HL-60/S4 (cell line): ENCODE measurements around the gene GNE.
"Not testable (repeated sequence)": the region's sequence is repeated elsewhere in the genome, so short reads cannot be mapped to it uniquely, and the experiment has no call there.

ENCODE experiments used
- in situ Hi-C: fragments of 300-500 bp; cut with MboI; formaldehyde crosslinking; loops from 2 replicates; pipeline ENCODE4 v1.14.3; 2022; ENCODE audit warnings: low sequenced_read_pairs

GNE gene

DNA sequence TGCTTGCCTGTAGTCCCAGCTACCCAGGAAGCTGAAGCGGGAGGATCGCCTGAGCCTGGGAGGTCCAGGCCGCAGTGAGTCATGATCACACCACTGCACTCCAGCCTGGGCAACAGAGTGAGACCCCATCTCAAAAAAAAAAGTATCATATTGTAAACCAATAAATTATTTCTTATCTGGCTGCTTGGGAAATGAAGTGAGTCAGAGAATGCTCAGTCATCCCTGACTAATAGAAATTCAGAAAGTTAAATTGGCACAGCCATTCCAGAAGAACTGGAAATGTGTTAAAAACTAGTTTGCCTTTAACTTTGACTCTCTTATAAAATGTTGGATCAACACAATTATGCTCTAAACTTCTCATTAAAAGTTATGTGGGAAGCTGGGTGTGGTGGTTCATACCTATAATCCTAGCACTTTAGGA is 9.8 kb upstream of the GNE start:
- in situ Hi-C loops = no loop called here

DNA sequence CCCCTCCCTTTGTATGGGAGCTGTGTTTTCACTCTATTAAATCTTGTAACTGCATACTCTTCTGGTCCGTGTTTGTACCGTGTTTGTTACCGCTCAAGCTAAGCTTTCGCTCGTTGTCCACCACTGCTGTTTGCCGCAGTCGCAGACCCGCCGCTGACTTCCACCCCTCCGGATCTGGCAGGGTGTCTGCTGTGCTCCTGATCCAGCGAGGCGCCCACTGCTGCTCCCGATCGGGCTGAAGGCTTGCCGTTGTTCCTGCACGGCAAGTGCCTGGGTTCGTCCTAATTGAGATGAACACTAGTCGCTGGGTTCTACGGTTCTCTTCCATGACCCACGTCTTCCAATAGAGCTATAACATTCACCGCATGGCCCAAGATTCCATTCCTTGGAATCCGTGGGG is 6.6 kb upstream of the GNE start:
- in situ Hi-C loops = no loop called here

DNA sequence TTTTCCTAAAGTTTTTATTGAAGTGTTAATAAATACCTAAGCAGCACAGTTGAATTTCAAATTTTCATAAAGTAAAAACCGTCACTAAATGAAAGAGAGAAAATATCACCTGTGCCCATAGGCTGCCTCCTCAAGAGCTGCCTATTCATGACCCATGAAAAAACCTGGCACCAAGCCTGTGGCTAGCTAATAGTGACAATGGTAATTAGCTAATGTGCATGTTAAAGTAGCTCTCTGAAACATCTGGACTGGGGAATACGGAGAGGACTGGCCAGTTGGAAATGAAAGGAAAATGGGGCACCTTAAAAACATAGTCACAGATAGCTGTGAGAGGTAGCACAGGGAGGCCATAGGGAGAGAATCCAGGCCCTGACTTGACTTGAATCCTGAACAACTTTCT is 5.4 kb upstream of the GNE start:
- in situ Hi-C loops = no loop called here

DNA sequence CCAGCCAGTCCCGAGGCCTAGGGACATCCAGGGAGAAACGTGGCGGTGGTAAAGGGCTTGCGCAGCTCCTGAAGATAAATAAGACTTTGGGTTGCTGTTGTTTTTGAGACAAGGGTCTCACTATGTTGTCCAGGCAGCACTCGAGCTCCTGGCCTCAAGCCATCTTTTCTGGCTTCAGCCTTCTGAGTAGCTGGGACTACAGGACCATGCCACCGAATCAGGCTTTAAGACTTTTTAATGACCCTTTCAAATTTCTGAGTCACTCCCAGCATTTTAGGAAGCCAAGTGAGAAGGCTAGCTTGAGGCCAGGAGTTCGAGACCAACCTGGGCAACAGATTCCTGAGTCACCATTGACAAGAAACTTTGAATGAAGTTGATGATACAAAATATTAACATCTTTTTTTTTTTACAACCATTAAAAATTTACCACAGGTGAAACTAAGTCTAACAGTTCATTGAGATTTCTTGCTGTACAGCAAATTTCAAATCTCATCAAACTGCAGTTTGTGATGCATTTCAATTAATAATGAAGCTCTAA is 817 bp upstream of the GNE start:
- in situ Hi-C loops = no loop called here

DNA sequence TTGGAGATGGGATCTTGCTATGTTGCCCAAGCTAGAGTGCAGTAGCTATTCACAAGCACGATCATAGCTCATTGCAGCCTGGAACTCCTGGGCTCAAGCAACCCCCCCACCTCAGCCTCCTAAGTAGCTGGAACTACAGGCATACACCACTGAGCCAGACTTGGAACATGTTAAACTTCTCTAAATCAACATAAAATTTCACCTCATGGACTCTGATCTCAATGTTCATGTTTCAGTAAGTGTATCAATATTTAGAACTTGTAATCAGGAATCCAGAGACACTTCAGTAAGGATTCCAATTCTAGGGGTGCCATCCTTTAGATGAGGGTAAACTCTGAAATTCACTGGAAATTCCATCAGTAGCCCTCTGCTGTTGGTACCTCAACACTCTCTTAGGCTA is 6.8 kb downstream of the GNE start:
- in situ Hi-C loops = no loop called here

DNA sequence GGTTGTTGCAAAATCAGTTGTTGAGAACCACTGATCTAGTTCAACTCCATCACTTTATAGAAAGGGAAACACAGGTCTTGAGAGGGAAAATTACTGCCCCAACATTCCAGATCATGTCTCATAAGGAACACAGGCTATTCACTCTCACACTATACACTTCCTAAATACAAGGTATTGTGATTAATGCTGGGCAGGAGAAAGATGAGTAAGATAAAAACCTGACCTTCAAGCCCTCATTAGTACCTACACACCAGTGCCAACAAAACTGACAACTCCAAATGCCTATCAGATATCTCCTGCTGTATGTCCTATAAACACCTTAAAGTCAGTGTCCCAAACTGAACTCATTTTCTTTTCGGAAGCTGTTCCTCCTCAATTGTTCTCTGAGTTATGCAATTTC is 8.2 kb downstream of the GNE start:
- in situ Hi-C loops = no loop called here

DNA sequence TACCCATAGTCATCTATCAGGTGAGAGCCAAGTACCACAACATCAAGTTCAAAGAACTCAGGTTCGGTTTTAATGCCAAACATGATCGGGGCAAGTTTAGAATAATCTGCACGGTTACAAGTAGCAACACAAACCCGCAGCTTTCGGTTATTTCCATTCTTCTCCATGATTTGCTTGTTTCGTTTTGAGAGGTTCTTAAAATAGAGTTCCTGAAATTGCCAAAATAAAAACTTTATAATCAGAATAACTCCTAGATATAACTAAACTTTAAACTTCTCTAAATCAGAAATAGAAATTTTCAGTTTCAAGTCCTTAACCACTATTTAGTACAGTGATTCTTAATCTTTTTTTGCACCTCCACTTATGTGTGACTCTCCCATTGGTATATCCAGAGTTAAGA is 9.1 kb downstream of the GNE start:
- in situ Hi-C loops = no loop called here

DNA sequence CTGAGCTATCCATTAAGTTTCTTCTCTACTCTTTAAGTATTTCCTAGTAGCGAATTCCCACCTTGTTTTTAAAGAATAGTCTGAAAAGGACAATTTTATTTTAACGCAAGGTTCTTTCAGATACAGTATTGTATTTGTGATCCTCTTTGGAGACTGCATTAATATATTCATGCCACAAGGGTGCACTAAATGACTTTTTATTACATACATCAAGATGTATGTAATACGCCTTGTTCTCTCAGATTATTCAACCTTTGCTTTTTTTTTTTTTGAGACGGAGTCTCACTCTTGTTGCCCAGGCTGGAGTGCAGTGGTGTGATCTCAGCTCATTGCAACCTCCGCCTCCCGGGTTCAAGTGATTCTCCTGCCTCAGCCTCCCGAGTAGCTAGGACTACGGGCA is 10.2 kb downstream of the GNE start:
- in situ Hi-C loops = not testable (repeated sequence)

DNA sequence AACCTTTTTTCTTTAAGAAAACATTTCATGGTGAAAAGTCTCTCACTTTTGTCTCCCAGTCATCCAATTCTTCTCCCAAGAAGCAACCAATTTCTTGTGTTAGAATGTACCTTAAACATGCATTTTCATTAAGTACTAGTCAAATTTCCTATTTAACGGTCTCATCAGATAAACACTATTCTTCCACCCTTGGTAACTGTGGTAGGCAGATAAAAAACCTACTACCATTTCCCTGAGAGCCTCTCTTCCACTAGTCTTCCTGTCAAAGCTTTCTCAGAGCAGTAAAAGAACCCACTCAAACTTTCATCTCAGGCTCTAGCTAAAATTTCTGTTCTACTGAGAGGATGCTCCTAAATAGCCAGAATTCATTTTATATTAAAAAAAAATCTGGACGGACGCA is 10.9 kb downstream of the GNE start:
- in situ Hi-C loops = no loop called here

DNA sequence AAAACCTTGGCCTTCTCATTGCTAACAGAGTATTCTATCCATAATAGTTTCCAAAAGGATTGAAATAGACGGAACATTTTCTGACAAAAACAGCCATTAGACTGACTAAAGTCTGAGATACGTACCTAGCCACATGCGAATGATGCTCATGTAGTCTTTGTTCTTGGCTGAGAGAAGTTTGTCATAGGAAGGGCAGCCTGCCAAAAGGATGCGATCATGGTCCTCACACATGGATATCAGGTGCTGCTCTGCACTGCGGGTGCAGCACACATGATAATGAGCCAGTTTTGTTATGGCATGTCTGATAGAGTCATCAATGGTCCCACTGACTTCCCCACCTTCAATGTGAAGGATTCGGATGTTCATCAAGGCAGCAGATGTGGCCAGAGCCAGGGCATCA is 12.3 kb downstream of the GNE start:
- in situ Hi-C loops = no loop called here

DNA sequence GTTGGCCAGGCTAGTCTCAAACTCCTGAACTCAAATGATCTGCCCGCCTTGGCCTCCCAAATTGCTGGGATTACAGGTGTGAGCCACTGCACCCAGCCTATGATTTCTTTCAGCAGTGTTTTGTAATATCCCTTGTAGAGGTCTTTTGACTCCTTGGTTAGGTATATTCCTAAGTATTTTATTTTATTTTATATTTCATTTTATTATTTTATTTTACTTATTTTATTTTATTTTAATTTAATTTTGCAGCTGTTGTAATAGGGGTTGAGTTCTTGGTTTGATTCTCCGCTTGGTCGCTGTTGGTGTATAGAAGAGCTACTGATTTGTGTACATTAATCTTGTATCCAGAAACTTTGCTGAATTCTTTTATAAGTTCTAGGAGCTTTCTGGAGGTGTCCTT is 18.6 kb downstream of the GNE start:
- in situ Hi-C loops = not testable (repeated sequence)

DNA sequence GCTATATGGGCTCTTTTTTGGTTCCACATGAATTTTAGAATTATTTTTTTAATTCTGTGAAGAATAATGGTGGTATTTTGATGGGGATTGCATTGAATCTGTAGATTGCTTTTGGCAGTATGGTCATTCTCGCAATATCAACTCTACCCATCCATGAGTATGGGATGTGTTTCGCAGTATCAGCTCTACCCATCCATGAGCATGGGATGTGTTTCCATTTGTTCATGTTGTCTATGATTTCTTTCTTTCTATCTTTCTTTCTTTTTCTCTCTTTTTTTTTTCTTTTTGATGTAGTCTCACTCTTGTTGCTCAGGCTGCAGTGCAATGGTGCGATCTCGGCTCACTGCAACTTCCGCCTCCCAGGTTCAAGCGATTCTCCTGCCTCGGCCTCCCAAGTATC is 19.0 kb downstream of the GNE start:
- in situ Hi-C loops = not testable (repeated sequence)

DNA sequence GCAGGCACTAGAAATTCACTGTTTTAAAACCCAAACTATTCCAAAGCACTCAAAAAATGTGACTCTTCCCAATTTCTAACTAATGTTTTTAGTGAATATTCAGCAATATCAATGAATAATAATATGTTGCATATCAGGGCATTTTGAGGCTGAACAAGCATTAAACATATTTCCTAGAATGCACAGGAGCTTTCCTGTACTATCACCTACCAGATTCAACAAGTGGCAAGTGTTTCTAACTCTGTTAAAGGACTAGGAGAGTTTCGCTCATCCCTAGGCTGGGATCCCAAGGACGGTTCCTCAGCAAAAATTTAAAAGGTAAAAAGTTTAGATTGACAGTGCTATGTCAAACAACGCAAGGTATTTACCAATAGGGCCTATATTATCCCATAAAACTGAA is 21.0 kb downstream of the GNE start:
- in situ Hi-C loops = no loop called here

DNA sequence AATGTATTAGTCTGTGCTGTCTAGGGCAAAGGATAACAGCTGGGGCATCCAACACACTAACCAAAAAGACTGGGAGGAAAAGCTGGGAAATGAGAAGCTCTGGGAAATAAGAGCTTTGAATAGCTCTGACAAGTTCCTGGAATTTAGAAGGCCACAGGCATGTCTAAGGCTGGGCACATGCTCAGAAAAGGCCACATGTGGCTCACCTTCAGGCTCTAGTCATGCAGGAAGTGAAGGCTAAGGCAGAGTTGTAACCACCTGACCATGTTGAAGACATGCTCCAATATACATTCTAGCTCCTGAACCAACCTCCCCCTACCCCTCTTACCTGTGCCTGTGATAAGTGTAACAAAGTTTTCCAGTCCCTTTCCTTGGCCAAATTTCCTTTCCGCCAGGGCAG is 35.8 kb downstream of the GNE start:
- in situ Hi-C loops = no loop called here

DNA sequence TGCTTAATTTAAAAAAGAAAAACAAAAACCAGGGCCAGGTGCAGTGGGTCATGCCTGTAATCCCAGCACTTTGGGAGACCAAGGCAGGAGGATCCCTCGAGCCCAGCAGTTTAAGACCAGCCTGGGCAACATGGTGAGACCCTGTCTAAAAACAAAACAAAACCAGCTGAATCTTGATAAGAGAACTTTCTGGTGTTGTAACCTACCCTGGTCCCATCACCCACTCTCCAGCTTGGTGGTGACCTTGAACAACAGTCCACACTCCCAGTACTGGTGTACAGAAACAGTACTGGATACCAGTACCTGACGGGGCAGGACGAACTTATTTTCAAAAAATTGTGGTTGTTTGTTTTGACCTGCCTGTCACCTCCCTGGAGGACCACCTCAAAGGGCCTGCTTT is 36.6 kb downstream of the GNE start:
- in situ Hi-C loops = no loop called here

DNA sequence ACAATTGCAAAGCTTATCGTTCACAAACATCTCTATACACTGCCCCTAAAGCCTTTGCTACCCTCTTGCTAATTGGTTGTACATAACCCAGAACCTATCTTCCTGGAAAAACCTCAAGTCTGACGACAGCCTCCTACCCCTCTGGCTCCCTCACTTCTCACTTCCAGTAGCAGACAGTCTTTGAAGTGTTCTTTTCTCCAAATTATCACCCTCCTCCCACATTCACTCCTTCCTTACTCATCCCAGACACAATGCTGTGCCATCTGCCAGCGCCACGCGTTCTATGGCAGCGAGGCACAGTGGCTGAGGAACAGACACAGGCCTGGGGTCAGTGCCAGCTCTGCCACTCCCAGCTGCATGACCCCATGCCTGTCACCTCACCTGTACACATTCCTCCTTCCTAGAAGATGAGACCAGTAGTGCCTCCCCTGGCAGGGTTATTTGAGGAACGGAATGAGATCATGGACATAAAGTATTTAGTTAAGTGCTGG is 39.8 kb downstream of the GNE start:
- in situ Hi-C loops = no loop called here

DNA sequence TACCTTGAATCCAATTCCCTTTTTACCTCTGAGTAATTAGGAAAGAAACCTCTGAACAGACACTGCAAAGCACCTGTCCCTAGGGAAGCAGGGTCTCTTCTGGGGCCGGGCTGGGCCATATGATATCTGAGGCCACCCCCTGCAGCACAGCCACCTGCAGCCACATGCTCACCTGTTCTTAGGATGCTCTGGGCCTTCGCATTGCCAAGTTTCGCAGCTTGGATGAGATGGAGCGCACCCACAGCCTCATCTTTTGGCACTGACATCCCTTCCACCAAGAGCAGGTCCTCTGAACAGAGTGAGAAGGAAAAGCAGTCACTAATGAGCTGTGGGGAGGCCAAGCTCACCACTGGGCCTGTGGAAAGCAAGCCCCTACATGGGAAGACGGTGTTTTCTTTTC is 40.2 kb downstream of the GNE start:
- in situ Hi-C loops = no loop called here

DNA sequence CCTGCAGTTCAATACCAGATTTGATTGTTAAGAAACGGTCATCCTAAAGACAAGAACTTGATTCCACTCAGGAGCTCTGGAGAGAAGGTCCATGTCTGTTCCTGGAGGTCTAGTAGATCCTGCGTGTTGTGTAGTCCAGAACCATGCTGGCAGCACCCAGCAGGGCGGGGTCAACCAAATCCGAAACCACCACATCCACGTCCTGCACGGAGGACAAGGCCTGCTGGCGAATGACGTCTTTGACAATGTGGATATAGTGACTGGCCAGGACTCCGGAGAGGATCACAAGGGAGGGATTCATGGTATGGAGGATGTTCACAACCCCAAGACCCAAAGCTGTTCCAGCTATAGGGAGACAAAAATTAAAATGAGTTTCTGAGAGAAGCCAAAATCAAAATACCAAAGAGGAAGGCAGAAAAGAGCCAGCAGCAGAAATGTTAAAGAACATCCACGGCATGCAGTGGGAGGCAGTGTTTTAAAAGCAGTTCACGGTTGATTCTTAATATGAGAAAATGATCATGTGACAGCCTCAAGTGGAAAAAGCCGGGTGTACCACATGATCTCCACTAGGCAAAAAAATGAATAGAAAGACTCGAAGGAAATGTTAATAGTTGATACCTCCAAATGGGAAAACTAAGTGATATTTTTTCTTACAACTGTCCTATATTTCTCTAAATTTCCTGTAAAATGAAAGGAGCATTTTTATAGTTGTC is 40.8 kb downstream of the GNE start:
- in situ Hi-C loops = no loop called here

DNA sequence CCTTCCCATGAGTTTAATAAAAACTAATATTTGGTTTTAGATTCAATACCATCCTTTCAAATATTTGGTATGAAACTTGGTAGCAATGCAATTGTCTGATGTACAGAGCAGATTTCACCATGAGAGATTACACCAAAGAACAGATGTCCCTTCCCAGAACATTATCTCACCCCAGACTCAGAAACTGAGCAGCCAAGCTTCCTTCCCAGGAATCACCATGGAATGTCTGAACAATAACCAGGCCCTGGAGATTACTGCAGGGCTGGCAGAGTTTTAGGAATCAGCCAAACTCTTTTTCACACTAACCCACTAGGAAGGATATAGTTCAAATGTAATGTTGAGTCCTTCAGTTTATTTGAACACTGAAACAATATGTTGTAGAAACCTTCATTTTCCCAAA is 43.7 kb downstream of the GNE start:
- in situ Hi-C loops = no loop called here

DNA sequence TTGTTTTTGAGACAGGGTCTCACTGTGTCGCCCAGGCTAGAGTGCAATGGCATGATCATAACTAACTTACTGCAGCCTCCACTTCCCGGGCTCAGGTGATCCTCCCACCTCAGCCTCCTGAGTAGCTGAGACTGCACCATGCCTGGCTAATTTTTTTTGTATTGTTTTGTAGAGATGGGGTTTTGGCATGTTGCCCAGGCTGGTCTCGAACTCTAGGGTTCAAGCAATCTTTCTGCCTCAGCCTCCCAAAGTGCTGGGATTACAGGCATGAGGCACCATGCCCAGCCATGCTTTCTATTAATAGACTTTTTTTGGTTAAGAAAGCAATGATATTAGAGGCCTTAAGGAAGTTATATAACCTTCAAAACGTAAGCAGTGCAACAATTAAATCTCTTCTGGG is 44.3 kb downstream of the GNE start:
- in situ Hi-C loops = no loop called here

DNA sequence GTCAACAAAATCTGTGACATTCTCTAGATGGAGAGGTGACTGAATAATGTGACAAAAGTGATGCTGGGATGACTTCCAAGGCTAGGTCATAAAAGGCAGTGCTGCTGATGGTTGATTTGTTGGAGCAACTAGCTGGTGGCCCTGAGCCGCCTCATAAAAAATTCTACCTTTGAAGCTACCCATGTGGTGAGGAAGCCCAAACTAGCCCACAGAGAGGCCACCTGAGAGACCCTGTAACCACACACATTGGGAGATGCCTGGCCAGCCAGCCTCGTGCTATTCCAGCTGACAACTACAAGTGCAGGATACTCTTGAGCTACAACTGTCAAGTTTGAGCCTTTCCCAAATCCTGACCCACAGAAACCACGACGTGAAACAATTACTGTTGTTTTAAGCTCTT is 44.9 kb downstream of the GNE start:
- in situ Hi-C loops = no loop called here

DNA sequence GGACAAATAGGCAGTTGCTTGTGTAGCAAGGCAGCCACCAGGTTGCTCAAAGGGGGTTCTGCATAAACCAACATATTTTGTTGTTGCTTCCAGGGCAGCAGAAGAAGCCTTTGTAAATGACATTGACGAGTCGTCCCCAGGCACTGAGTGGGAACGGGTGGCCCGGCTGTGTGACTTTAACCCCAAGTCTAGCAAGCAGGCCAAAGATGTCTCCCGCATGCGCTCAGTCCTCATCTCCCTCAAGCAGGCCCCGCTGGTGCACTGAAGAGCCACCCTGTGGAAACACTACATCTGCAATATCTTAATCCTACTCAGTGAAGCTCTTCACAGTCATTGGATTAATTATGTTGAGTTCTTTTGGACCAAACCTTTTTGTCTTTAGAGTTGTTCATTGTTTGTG is 46.7 kb downstream of the GNE start:
- in situ Hi-C loops = no loop called here

DNA sequence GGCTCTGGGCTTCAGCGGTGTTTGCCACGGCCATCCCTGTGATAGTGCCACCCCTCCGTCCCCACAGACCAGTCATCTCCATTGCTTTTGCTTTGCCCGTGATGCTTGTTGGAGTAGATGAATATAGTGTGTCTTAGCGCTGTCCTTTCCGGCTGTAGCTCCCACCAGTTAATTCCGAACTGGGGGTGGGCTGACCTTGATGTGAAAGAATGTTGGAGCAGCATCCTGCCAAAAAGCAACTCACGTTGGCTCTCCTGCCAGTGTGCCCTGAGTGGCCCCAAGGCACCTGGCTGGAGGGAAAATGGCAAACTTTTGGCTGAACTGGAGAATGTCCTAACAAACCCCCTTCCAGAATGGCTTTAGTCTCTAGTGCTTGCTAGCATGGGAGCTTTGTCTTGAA is 47.5 kb downstream of the GNE start:
- in situ Hi-C loops = no loop called here
